B cell (primary cell): ENCODE data around the gene CDYL. TPM values are rescaled to one million over a fixed set of nuclear protein-coding genes. Genes with fewer than 3 reads are reported as not detected.

Source experiments
- ATAC-seq: fragments of 200-7000 bp; cut with Tn5 transposase; one replicate; pipeline ENCODE4 v1.10.0; 2021; ENCODE audit warnings: low read depth, mild to moderate bottlenecking, moderate number of reproducible peaks, moderate library complexity
- CTCF ChIA-PET: fragments of 350-600 bp; sonication (Branson Sonifier 250); formaldehyde crosslinking; loops from one replicate; lab custom pipeline; 2021; ENCODE audit warnings: antibody characterized with exemption, inconsistent platforms; lab: Charles Lee
- POLR2A ChIA-PET: fragments of 350-600 bp; sonication (Branson Sonifier 250); formaldehyde crosslinking; loops from one replicate; lab custom pipeline; 2021; ENCODE audit warnings: antibody characterized with exemption; lab: Charles Lee
- DNase-seq: peaks from one replicate; pipeline ENCODE4 v3.0.0; 2013
- H2AFZ ChIP-seq: 2 replicates; pipeline ENCODE4 v1.6.1; 2012; ENCODE audit warnings: mild to moderate bottlenecking, low read depth, low read length; ENCODE audit not compliant: insufficient read depth, poor library complexity, severe bottlenecking
- H3K27ac ChIP-seq, 2 donors: 1 replicate in 1 of 2; 2 replicates in 1 of 2; pipeline ENCODE4 v1.5.1; 2012 to 2013; ENCODE audit warnings: low read length in 2 of 2, mild to moderate bottlenecking in 2 of 2, moderate library complexity in 1 of 2
- H3K27me3 ChIP-seq, 4 experiments: fragments of 200-600 bp in 1 of 4; sonication (generic) in 1 of 4; replicated peaks in 1 of 4; 1 replicate in 2 of 4; 2 replicates in 2 of 4; pipeline versions ENCODE4 v1.6.1 to v1.7.0; 2013 to 2016; ENCODE audit warnings: low read length in 3 of 4, mild to moderate bottlenecking in 2 of 4, mixed read lengths in 1 of 4, moderate library complexity in 1 of 4; ENCODE audit not compliant: insufficient read depth in 4 of 4, control insufficient read depth in 3 of 4; ENCODE audit errors: control extremely low read depth in 1 of 4
- H3K36me3 ChIP-seq, 2 experiments: replicated peaks in 1 of 2; 1 replicate in 1 of 2; 2 replicates in 1 of 2; pipeline versions ENCODE4 v1.6.1 to v1.7.1; 2013; ENCODE audit warnings: low read length in 1 of 2; ENCODE audit not compliant: insufficient read depth in 2 of 2, control insufficient read depth in 1 of 2; ENCODE audit errors: control extremely low read depth in 1 of 2, extremely low read depth in 1 of 2
- H3K4me1 ChIP-seq, 2 donors: fragments of 200-600 bp in 1 of 2; sonication (generic) in 1 of 2; 1 replicate in 1 of 2; 2 replicates in 1 of 2; pipeline versions ENCODE4 v1.5.1 to v1.6.1; 2013 to 2017; ENCODE audit warnings: low read length in 2 of 2; ENCODE audit not compliant: control insufficient read depth in 2 of 2, insufficient read depth in 2 of 2
- H3K4me2 ChIP-seq: replicated peaks from 2 replicates; pipeline ENCODE3; 2012; ENCODE audit warnings: mild to moderate bottlenecking, low read depth, low read length; ENCODE audit not compliant: poor library complexity, severe bottlenecking
- H3K4me3 ChIP-seq, 5 experiments: fragments of 200-600 bp in 1 of 5; sonication (generic) in 1 of 5; 1 replicate in 3 of 5; 2 replicates in 2 of 5; pipeline versions ENCODE4 v1.5.1 to v1.7.0; 2011 to 2016; ENCODE audit warnings: low read length in 4 of 5, mild to moderate bottlenecking in 4 of 5, low read depth in 2 of 5, control low read depth in 1 of 5, moderate library complexity in 1 of 5; ENCODE audit not compliant: insufficient read depth in 1 of 5; ENCODE audit errors: control extremely low read depth in 1 of 5, extremely low read depth in 1 of 5
- H3K79me2 ChIP-seq: fragments of 200-600 bp; sonication (generic); one replicate; pipeline ENCODE4 v1.6.0; 2016; ENCODE audit warnings: low read length; ENCODE audit not compliant: control insufficient read depth, insufficient read depth
- H3K9ac ChIP-seq: fragments of 200-600 bp; sonication (generic); 2 replicates; pipeline ENCODE4 v1.6.1; 2017; ENCODE audit warnings: mild to moderate bottlenecking, low read length, moderate library complexity
- H3K9me3 ChIP-seq, 3 donors: one replicate each; pipeline versions ENCODE4 v1.6.1 to v1.7.1; 2013; ENCODE audit warnings: low read length in 2 of 3; ENCODE audit not compliant: control insufficient read depth in 2 of 3, insufficient read depth in 1 of 3; ENCODE audit errors: control extremely low read depth in 1 of 3
- H4K20me1 ChIP-seq: 2 replicates; pipeline ENCODE4 v1.6.0; 2012; ENCODE audit warnings: mild to moderate bottlenecking, low read length; ENCODE audit not compliant: insufficient read depth, control insufficient read depth, poor library complexity, severe bottlenecking
- H3K27ac Mint-ChIP-seq: one replicate; pipeline ENCODE4 v1.8.0; 2021; ENCODE audit warnings: mixed read lengths
- H3K27me3 Mint-ChIP-seq: one replicate; pipeline ENCODE4 v1.8.0; 2021; ENCODE audit warnings: mixed read lengths
- H3K4me1 Mint-ChIP-seq: one replicate; pipeline ENCODE4 v1.8.0; 2021; ENCODE audit warnings: mixed read lengths
- H3K4me3 Mint-ChIP-seq: one replicate; pipeline ENCODE4 v1.8.0; 2021; ENCODE audit warnings: mixed read lengths
- H3K9me3 Mint-ChIP-seq: one replicate; pipeline ENCODE4 v1.8.0; 2022; ENCODE audit warnings: mixed read lengths; ENCODE audit not compliant: insufficient read depth
- CTCF ChIP-seq: fragments of 200-600 bp; IDR thresholded peaks from one replicate; pipeline ENCODE4 v1.8.0; 2022; ENCODE audit warnings: antibody characterized with exemption, mild to moderate bottlenecking
- EZH2 ChIP-seq: IDR thresholded peaks from 2 replicates; pipeline ENCODE4 v1.6.1; 2012; ENCODE audit warnings: borderline replicate concordance, low read depth, mild to moderate bottlenecking, moderate library complexity, low read length; ENCODE audit not compliant: insufficient read depth, poor library complexity, severe bottlenecking
- WGBS: methylation state at CpG from one replicate; pipeline ENCODE4 v1.1.5; 2013; ENCODE audit warnings: missing lambda C conversion rate; ENCODE audit not compliant: insufficient coverage; 5-methylcytosine and 5-hydroxymethylcytosine counted together
- intact Hi-C: fragments of 100-400 bp; cut with micrococcal nuclease; formaldehyde crosslinking; loops from one replicate; pipeline ENCODE4 v1.10.0; 2022
- polyA plus RNA-seq: library from polyadenylated mRNA; depleted of rRNA; stranded (reverse); fragments of >200 nt; gene quantifications from 2 replicates; pipeline ENCODE4 v1.2.3, GENCODE V29; 2012
- total RNA-seq, 2 donors: library from RNA; stranded (reverse); fragments of 120-200 nt in 1 of 2; gene quantifications; 1 replicate in 1 of 2; 2 replicates in 1 of 2; pipeline versions ENCODE4 v1.2.3 to v1.2.4, GENCODE V29; 2013 to 2022

Gene CDYL
- total and polyA plus RNA-seq, 2 donors (not counting 1 experiment from before 2014, with no cell fraction given), result 15.6 to 63.0 TPM

GRCh38 chr6:4892785-4893485 lies 116.7 kb downstream of the CDYL start:
- H2AFZ ChIP-seq, result no peak overlapping the region
- H3K4me3 Mint-ChIP-seq, result no peak overlapping the region
- CTCF ChIA-PET, result no interaction called here
- intact Hi-C loops, result no loop called here
- H3K9me3 Mint-ChIP-seq, result no peaks in the 10 kb centered on the region
- H3K27me3 ChIP-seq, result no peaks in the 10 kb centered on the region
- no peak overlapping the region for H3K4me2 ChIP-seq
- H3K27me3 Mint-ChIP-seq, result no peaks in the 10 kb centered on the region
- H3K4me1 Mint-ChIP-seq, result peaks cover 25% of the 10 kb centered on the region
- H3K9me3 ChIP-seq, result no peaks in the 10 kb centered on the region
- H3K4me1 ChIP-seq, result peaks cover 8 to 11% of the 10 kb centered on the region in 2 donors
- peaks cover 2 to 33% of the 10 kb centered on the region in 2 experiments for H3K36me3 ChIP-seq
- H3K27ac ChIP-seq, result no peak overlapping the region
- no peak overlapping the region for H3K4me3 ChIP-seq
- peaks cover 32% of the 10 kb centered on the region for H4K20me1 ChIP-seq
- no peak for TF ChIP-seq CTCF
- no peak for TF ChIP-seq EZH2
- no peak for ATAC-seq
- WGBS, result 94% methylated on average over 16 of the region's 20 CpGs
- H3K79me2 ChIP-seq, result peaks cover 63% of the 10 kb centered on the region
- no peak overlapping the region for H3K27ac Mint-ChIP-seq
- H3K9ac ChIP-seq, result no peak overlapping the region
- DNase-seq, result no peak
- POLR2A ChIA-PET, result no interaction called here

- ATAC-seq, result no peak
- CTCF ChIA-PET, result no interaction called here
- POLR2A ChIA-PET, result no interaction called here
- Histone ChIP-seq H3K36me3 (peaks cover 2 to 44% of the 10 kb centered on the region in 2 experiments), H3K4me2 (no peak overlapping the region), H3K9me3 (peaks cover 0 to 6% (median 5%) of the 10 kb centered on the region in 3 donors), H3K9ac (no peak overlapping the region), H3K27ac (no peak overlapping the region), H2AFZ (no peak overlapping the region), H3K79me2 (peaks cover 62% of the 10 kb centered on the region), H3K4me1 (peaks cover 5 to 8% of the 10 kb centered on the region in 2 donors), H3K4me3 (no peak overlapping the region), H4K20me1 (peaks cover 27% of the 10 kb centered on the region), H3K27me3 (no peaks in the 10 kb centered on the region)
- no peaks in the 10 kb centered on the region for H3K9me3 Mint-ChIP-seq
- 98% methylated on average over 8 of the region's 9 CpGs for WGBS
- H3K4me3 Mint-ChIP-seq, result no peak overlapping the region
- no peak overlapping the region for H3K27ac Mint-ChIP-seq
- H3K4me1 Mint-ChIP-seq, result peaks cover 16% of the 10 kb centered on the region
- DNase-seq, result no peak
- intact Hi-C loops, result no loop called here
- H3K27me3 Mint-ChIP-seq, result no peaks in the 10 kb centered on the region
- TF ChIP-seq CTCF, result no peak
- TF ChIP-seq EZH2, result no peak
These were observed 117.8 kb downstream of the CDYL start for GRCh38 chr6:4894049-4894448.
